GM18505 (cell line): ENCODE data around the gene TRRAP.
"Not testable (repeated sequence)": the region's sequence is repeated elsewhere in the genome, so short reads cannot be mapped to it uniquely, and the experiment has no call there.

Experiments used
- ATAC-seq: cut with Tn5 transposase; IDR thresholded peaks from one replicate; pipeline ENCODE4 v1.9.1; 2021; ENCODE audit not compliant: unreplicated experiment
- POLR2A ChIP-seq: IDR thresholded peaks from 4 replicates; pipeline ENCODE4 v1.6.1; 2011; ENCODE audit warnings: borderline replicate concordance; ENCODE audit not compliant: insufficient read depth, insufficient read length; ENCODE audit errors: extremely low read depth

Gene TRRAP

GRCh38 chr7:99035723-99036545 is 157.6 kb downstream of the TRRAP start:
- no peak for ATAC-seq
- TF ChIP-seq POLR2A, result no peak

GRCh38 chr7:99036546-99037111 is 158.3 kb downstream of the TRRAP start:
- no peak for TF ChIP-seq POLR2A
- no peak for ATAC-seq

DNA sequence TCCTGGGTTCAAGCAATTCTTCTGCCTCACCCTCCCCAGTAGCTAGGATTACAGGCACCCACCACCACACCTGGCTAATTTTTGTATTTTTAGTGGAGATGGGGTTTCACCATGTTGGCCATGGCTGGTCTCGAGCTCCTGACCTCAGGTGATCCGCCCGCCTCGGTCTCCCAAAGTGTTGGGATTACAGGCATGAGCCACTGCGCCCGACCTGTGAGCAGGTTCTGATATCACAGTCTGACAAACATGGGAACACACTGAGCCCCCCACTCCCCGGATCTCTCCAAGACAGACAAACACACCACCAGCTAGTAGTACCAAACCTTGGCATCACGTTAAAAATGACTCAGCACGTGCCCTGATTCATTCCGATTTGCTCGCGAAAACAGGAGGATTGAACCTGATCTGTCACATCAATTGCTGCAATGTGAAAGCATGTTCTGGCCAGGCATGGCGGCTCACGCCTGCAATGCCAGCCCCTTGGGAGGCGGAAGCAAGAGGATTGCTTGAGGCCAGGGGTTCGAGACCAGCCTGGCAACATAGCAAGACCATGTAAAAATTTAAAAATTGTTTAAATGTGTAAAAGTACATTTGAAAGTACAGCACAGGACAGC is 159.1 kb downstream of the TRRAP start:
- TF ChIP-seq POLR2A, result no peak
- no peak for ATAC-seq

- no peak for ATAC-seq
- no peak for TF ChIP-seq POLR2A
Measured at GRCh38 chr7:99038086-99038855, 159.9 kb downstream of the TRRAP start.

DNA sequence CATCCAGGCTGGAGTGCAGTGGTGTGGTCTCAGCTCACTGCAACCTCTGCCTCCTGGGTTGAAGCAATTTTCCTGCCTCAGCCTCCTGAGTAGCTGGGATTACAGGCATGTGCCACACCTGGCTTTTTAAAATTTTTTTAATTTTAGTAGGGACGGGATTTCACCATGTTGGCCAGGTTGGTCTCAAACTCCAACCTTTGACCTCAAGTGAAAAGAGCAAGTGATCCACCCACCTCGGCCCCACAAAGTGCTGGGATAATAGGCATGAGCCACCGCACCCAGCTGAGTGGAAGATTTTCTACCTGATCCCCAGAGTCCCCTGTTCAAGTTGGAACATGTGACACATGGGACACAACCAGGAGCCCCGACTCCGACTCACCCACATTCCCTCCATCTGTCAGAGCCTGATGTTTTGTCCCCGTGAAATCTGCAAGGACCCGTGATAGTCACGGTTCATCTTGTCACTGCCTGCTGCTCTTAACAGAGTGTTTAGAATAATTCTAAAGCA is 161.1 kb downstream of the TRRAP start:
- TF ChIP-seq POLR2A, result no peak
- ATAC-seq, result no peak

DNA sequence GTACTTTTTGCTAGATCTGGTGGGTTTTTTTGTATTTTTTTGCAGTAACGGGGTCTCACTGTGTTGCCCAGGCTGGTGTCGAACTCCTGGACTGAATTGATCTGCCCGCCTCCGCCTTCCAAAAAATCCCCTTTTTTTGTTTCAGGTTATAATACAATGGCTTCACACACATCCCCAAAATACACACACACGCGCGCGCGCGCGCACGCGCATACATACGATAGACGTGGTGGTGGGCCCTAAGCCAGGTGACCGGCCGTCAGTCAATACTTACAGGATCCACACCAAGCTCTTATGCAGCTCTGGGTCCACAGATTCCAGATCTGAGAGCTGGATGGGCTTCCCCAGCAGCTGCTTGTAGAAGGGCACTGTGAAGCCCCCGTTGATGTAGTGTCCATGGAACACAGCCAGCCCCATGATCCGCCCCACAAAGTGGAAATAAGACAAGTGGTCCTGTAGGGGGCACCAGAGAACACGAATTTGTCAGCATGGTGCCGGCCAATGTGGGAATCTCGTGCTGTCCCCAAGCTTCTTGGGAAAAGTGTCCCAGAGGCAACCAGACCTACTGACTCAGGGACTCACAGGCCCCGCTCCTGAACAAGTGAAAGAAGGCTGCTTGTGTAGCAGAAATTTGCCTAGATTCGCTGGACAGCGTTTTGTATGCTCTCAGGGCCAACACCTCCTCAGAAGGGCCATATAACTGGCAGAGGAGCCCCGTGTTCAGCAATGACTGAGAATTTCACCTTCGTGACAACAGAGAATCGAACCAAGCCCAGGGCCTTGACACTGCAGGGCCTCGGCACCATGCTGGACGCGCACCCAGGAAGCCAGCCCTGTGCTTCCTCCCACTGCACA is 162.0 kb downstream of the TRRAP start:
- no peak for TF ChIP-seq POLR2A
- ATAC-seq, result no peak

- no peak for ATAC-seq
- no peak for TF ChIP-seq POLR2A
Measured at GRCh38 chr7:99041526-99041925, 163.2 kb downstream of the TRRAP start.

DNA sequence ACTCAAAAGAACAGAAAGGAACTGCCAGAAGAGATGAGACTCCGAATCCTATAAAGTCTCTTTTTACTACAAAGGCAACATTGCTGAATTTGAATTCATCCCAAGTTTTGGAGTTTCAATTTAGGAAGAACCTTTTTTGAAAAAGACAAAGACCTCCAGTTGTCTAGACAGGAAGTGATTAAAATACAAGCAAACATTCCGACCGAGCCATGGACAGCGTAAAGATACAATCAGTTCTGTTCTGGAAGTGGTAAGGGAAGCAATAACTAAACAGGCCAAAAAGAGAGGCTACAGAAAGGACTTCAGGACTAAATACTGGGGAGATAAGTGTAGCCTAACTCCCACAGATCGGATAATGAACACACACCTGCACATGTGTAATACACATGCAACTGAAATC is 164.6 kb downstream of the TRRAP start:
- ATAC-seq, result no peak
- TF ChIP-seq POLR2A, result no peak

DNA sequence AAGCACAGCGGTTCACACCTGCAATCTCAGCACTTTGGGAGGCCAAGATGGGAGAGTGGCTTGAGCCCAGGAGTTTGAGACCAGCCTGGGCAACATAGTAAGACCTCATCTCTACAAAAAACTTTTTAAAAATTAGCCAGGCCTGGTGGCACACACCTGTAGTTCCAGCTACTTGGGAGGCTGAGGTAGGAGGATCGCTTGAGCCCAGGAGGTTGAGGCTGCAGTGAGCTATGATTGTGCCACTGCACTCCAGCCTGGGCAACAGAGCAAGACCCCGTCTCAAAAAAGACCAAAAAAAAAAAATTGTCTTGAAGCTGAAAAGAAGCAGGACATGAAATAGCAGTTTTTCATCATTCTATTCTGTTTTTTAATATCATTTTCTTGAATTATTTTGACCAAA is 166.5 kb downstream of the TRRAP start:
- not testable (repeated sequence) for ATAC-seq

- ATAC-seq, result not testable (repeated sequence)
Measured at GRCh38 chr7:99046262-99046661, 167.9 kb downstream of the TRRAP start.

GRCh38 chr7:99046722-99047121 is 168.4 kb downstream of the TRRAP start:
- no peak for TF ChIP-seq POLR2A
- ATAC-seq, result no peak

- no peak for ATAC-seq
- no peak for TF ChIP-seq POLR2A
Measured at GRCh38 chr7:99047526-99048077, 169.3 kb downstream of the TRRAP start.
